ENCODE results near the gene HS6ST1.

The HS6ST1 gene

GRCh38 chr2:128347701-128348539 is 29.3 kb upstream of the HS6ST1 start:
- no peak for DNase-seq

- no peak for DNase-seq
Observed at GRCh38 chr2:128347171-128347558, 28.5 kb upstream of the HS6ST1 start.

GRCh38 chr2:128346291-128347170 is 27.9 kb upstream of the HS6ST1 start:
- no peak for DNase-seq

GRCh38 chr2:128345436-128346165 is 26.9 kb upstream of the HS6ST1 start:
- no peak for DNase-seq

GRCh38 chr2:128344101-128344500 is 25.4 kb upstream of the HS6ST1 start:
- DNase-seq = no peak

GRCh38 chr2:128343459-128343858 is 24.8 kb upstream of the HS6ST1 start:
- no peak for DNase-seq

GRCh38 chr2:128342550-128342949 is 23.9 kb upstream of the HS6ST1 start:
- no peak for DNase-seq

- DNase-seq = no peak
Observed at GRCh38 chr2:128341621-128342020, 23.0 kb upstream of the HS6ST1 start.

- DNase-seq = no peak
Observed at GRCh38 chr2:128332091-128332634, 13.5 kb upstream of the HS6ST1 start.

GRCh38 chr2:128330583-128330982 is 11.9 kb upstream of the HS6ST1 start:
- DNase-seq = no peak

- no peak for DNase-seq
Observed at GRCh38 chr2:128329607-128330006, 10.9 kb upstream of the HS6ST1 start.

- DNase-seq = no peak
Observed at GRCh38 chr2:128327180-128327964, 8.7 kb upstream of the HS6ST1 start.

GRCh38 chr2:128326346-128326745 is 7.7 kb upstream of the HS6ST1 start:
- no peak for DNase-seq

GRCh38 chr2:128325611-128326181 is 7.0 kb upstream of the HS6ST1 start:
- no peak for DNase-seq

GRCh38 chr2:128324897-128325410 is 6.3 kb upstream of the HS6ST1 start:
- DNase-seq = no peak

- no peak for DNase-seq
Observed at GRCh38 chr2:128324008-128324896, 5.6 kb upstream of the HS6ST1 start.

GRCh38 chr2:128323555-128323931 is 4.9 kb upstream of the HS6ST1 start:
- no peak for DNase-seq

GRCh38 chr2:128322715-128323554 is 4.3 kb upstream of the HS6ST1 start:
- DNase-seq = no peak

Measured in effector CD4-positive, alpha-beta T cell (primary cell).